Measurements from ENCODE around the gene CFAP46. TPM values are rescaled to one million over a fixed set of nuclear protein-coding genes. Genes with fewer than 3 reads are reported as not detected.
A peak's percentile ranks its signal among the peaks of the same experiment; 100 is the strongest.

The CFAP46 gene
- total RNA-seq, 1 donor from 2014 or later: 10.9 TPM

- H3K27me3 Mint-ChIP-seq: peaks cover 2% of the 10 kb centered on the region
- no peaks in the 10 kb centered on the region for H3K36me3 Mint-ChIP-seq
- no peak for TF ChIP-seq CTCF (conservative IDR thresholded peaks at IDR 0.05)
- peaks cover 20% of the 10 kb centered on the region for H3K4me1 Mint-ChIP-seq (ENCODE audit: unreplicated experiment)
- H3K27ac Mint-ChIP-seq: no peak overlapping the region
- H3K9me3 Mint-ChIP-seq: peaks cover 8% of the 10 kb centered on the region
- DNase-seq (ENCODE audit: extremely low spot score, unreplicated experiment): peak; percentile 72
- H3K4me3 Mint-ChIP-seq: no peak overlapping the region
Measured at GRCh38 chr10:132867801-132868644, 74.3 kb downstream of the CFAP46 start.

GRCh38 chr10:132866601-132867381 is 75.6 kb downstream of the CFAP46 start:
- Mint-ChIP-seq H3K36me3 (no peaks in the 10 kb centered on the region), H3K4me1 (ENCODE audit: unreplicated experiment) (peaks cover 20% of the 10 kb centered on the region), H3K4me3 (no peak overlapping the region), H3K27me3 (no peaks in the 10 kb centered on the region), H3K9me3 (peaks cover 8% of the 10 kb centered on the region), H3K27ac (no peak overlapping the region)
- peak; percentile 67 for DNase-seq (ENCODE audit: extremely low spot score, unreplicated experiment)
- TF ChIP-seq CTCF (conservative IDR thresholded peaks at IDR 0.05): no peak

GRCh38 chr10:132865851-132866600 is 76.3 kb downstream of the CFAP46 start:
- Mint-ChIP-seq H3K27ac (no peak overlapping the region), H3K9me3 (peaks cover 1% of the 10 kb centered on the region), H3K4me1 (ENCODE audit: unreplicated experiment) (peaks cover 20% of the 10 kb centered on the region), H3K36me3 (no peaks in the 10 kb centered on the region), H3K4me3 (no peak overlapping the region), H3K27me3 (no peaks in the 10 kb centered on the region)
- no peak for TF ChIP-seq CTCF (conservative IDR thresholded peaks at IDR 0.05)
- DNase-seq (ENCODE audit: extremely low spot score, unreplicated experiment): peak; percentile 65

GRCh38 chr10:132865171-132865631 is 77.2 kb downstream of the CFAP46 start:
- DNase-seq (ENCODE audit: extremely low spot score, unreplicated experiment): peak; percentile 67
- Mint-ChIP-seq H3K27me3 (no peaks in the 10 kb centered on the region), H3K4me1 (ENCODE audit: unreplicated experiment) (peaks cover 23% of the 10 kb centered on the region), H3K27ac (no peak overlapping the region), H3K36me3 (no peaks in the 10 kb centered on the region), H3K9me3 (no peaks in the 10 kb centered on the region), H3K4me3 (no peak overlapping the region)
- no peak for TF ChIP-seq CTCF (conservative IDR thresholded peaks at IDR 0.05)

All from type B pancreatic cell (in vitro differentiated cells).